M059J (cell line): ENCODE data around the gene ALG2. TPM values are rescaled to one million over a fixed set of nuclear protein-coding genes. Genes with fewer than 3 reads are reported as not detected.

Experiments used
- DNase-seq: peaks from one replicate; pipeline ENCODE4 v3.0.0-alpha.2; 2012; ENCODE audit warnings: low read depth
- total RNA-seq: library from RNA; depleted of rRNA; stranded (reverse); fragments of >200 nt; shearing (Covaris generic); gene quantifications from 2 replicates; pipeline ENCODE4 v1.2.3, GENCODE V29; 2014; rRNA removed

Gene ALG2
- total RNA-seq, 1 experiment from 2014 or later: 76.9 TPM

GRCh38 chr9:99172124-99173091 lies 49.3 kb downstream of the ALG2 start:
- peak; percentile 65 for DNase-seq

- no peak for DNase-seq
Observed at GRCh38 chr9:99171225-99172123, 50.3 kb downstream of the ALG2 start.

- DNase-seq: no peak
Observed at GRCh38 chr9:99169982-99170761, 51.6 kb downstream of the ALG2 start.

GRCh38 chr9:99169086-99169485 lies 52.7 kb downstream of the ALG2 start:
- DNase-seq: no peak

- no peak for DNase-seq
Observed at GRCh38 chr9:99167694-99168093, 54.0 kb downstream of the ALG2 start.

GRCh38 chr9:99167119-99167518 lies 54.6 kb downstream of the ALG2 start:
- DNase-seq: no peak

Other genes starting within 250 kb of the ALG2 start
- 28.9 and 48.1 TPM in 2 replicates for gene TGFBR1, start 116.8 kb downstream of the ALG2 start, total RNA-seq
- 235 and 239 TPM in 2 replicates for gene SEC61B, start 340 bp upstream of the ALG2 start, total RNA-seq